ENCODE measurements around the gene NCKIPSD. TPM values are rescaled to one million over a fixed set of nuclear protein-coding genes. Genes with fewer than 3 reads are reported as not detected.

NCKIPSD gene
- polyA plus RNA-seq, 4 donors, result 12.0 to 23.1 (median 17.5) TPM

DNA sequence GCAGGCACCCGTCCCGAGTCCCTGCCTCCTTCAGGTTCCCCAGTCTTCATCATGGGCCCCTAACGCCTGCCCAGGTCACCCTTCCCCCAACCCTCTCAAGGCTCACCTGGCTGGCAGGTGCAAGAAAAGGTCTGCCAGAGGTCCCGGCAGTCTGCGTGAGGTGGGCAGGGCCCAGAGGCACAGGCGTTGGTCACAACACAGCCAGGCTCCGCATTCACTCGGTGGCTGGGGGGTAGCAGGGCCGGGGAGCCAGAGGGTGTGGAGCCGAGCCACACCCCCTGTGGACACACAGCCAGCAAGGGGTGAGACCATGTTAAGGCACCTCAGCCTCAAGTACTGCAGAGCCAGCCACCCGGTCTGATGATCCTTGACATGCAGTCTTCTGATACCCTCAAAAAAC is 33.9 kb downstream of the NCKIPSD start:
- no peak for DNase-seq (ENCODE audit: low read depth in 4 of 4, low spot score in 3 of 4)

DNA sequence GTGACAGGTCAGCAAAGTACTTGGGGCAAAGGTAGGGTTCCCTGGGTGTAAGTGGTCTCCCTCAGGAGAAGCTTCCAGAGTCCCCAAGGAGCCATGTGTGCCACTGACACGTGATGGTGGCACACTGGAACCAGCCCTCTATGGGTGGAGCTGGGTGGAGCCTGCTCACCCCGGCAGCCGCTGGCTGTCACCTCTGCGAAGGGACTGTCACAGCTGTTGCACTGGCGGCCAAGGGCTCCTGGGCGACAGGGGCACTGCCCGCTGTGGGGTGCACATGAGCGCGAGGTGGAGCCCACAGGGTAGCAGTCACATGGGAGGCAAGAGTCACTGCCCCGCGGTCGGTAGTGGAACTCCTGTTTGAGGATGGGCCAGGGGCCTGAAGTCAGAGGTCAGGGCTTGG is 35.0 kb downstream of the NCKIPSD start:
- DNase-seq (ENCODE audit: low read depth in 4 of 4, low spot score in 3 of 4), result no peak

DNA sequence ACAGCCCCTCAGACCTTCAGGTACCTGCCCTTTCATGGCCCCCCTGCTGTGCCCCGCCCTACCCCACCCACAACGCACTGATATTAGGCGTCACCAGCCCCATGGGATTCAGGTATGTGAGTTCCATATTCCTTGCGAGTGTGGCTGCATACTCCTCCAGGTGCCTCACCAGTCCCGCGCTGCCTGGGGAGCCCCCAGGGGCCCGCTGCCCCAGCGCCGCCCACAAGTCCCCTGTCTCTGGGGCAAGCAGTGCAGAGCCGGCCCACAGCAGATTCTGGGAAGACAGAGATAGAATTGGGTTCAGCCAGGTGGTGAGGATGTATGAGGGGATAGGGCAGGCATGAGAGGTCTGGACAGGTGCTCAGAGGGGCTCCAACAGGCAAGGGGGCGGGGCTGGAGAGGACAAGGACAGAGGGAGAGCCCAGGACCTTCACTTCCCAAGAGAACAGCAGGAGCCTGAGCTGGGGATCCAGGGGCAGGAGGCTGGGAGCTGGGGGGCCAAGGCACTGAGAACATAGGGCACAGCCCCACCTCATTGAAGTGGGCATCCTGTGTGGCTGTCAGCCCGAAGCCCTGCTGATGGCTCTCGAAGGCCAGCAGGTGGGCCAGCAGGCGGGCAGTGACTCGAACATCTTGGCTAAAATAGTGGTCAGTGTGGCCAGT is 37.4 kb downstream of the NCKIPSD start:
- no peak for DNase-seq (ENCODE audit: low read depth in 4 of 4, low spot score in 3 of 4)

DNA sequence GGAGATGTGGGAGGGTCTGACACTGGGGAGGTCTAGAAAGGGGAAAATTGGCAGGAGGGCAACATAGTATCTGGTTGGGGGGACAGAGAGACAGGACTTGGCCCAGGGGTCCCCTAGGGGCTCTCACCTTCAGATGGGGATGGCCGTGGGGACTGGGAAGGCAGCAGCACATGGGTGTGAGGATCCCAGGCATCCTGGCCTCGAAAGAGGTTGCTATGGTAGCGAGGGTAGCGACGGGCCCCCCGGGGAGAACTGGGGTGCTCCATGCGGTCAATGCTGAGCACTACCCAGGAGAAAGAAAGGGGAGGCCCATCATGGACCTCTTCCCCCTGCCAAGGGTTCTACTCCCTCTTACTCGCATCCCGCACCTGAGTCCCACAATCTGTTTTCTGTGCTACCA is 38.0 kb downstream of the NCKIPSD start:
- no peak for DNase-seq (ENCODE audit: low read depth in 4 of 4, low spot score in 3 of 4)

GRCh38 chr3:48644898-48645760 is 40.6 kb downstream of the NCKIPSD start:
- no peak for DNase-seq (ENCODE audit: low read depth in 4 of 4, low spot score in 3 of 4)

- DNase-seq (ENCODE audit: low read depth in 4 of 4, low spot score in 3 of 4), result no peak
Observed at GRCh38 chr3:48642605-48643004, 43.1 kb downstream of the NCKIPSD start.

DNA sequence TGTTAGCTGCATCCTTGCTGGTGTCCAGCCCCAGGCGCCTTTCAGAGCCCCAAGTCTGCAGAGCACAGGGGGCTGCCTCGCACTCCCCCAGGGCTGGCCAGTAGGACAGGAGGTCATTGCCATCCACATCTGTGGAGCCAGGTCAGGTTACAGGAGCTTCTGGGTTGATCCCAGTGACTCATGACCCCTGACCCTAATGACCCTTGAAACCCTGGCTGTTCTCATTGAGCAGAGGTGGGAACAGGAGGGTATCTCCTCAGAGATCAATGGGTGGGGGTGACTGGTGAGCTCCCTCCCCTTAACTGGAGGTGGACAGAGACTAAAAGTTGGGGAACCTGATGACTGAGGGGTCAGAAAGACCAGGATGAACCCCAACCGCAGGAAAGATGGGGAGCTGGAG is 44.3 kb downstream of the NCKIPSD start:
- DNase-seq (ENCODE audit: low read depth in 4 of 4, low spot score in 3 of 4), result no peak

- DNase-seq (ENCODE audit: low read depth in 4 of 4, low spot score in 3 of 4), result no peak
Observed at GRCh38 chr3:48639944-48640606, 45.6 kb downstream of the NCKIPSD start.

GRCh38 chr3:48637305-48637704 is 48.4 kb downstream of the NCKIPSD start:
- DNase-seq (ENCODE audit: low read depth in 4 of 4, low spot score in 3 of 4), result no peak

- DNase-seq (ENCODE audit: low read depth in 4 of 4, low spot score in 3 of 4), result no peak
Observed at GRCh38 chr3:48636149-48636655, 49.5 kb downstream of the NCKIPSD start.

DNA sequence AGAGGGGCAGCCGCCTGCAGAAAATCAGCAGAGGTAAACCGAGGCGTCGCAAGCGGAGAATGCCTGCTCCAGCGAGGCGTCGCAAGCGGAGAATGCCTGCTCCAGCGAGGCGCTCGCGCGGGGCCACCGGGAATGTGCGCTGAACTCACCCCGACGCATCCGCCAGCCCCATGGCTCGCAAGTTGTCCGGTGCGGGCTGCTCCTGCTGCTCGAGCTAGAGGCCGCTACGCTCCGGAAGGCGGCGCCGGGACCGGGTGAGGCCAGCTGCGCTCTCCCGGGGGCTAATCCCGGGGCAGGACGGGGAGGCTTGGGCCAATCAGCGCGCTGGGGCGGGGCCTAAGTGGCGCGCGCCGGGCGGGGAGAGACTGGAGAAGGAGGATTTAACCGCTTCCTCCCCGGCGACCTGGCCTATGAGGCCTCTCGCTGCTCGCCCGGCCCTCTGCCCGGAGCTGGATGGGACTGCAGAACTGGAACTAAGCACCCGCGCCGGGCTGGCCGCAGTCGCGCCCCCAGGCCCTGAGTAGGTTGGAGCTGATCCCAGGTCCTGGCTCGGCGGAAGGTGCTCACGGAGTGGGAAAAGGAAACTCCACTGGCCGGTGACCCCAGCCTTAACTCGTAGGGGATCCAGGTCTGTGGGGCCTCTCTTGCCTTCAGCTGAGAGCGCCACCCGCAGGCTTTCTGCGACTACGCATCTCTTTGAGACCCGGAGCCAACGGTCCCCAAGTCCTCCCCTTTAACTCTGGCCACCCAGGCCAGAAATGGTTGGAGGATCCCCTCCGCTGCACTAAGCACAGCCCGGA is 50.3 kb downstream of the NCKIPSD start, which contains the start of gene SLC26A6:
SLC26A6 (minus strand) TSS at position 240 of the 800 bp plus-strand sequence; CDS start at position 172, 68 bp downstream.
- DNase-seq (ENCODE audit: low read depth in 4 of 4, low spot score in 3 of 4), result peak; percentile 82 to 92 (median 92)

DNA sequence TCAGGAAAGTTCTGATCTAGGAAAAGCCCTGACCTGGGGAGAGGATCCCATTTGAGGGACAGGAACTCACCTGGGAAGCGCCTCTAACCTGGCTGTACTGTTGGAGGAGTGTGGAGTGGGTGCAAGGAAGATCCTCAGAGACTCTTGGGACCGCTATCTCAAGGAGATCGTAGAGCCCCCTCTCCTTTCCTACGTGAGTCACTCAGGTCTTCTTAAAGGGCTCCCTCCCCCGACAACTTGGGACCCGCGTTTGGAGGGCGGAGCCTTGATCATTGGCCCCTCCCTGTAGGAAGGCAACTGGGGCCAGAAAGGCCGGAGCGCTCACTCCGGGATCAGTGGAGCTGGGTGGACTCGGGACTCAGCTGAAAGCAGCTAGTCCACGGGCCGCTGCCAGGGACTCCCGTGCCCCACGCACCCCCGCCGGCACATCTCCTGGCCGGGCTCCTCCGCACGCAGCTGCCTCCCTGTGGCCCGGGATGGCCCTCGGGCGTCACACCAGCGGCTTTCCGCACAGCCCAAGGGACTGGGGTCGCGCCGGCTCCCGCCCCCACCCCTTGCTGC is 51.0 kb downstream of the NCKIPSD start:
- no peak for DNase-seq (ENCODE audit: low read depth in 4 of 4, low spot score in 3 of 4)

DNA sequence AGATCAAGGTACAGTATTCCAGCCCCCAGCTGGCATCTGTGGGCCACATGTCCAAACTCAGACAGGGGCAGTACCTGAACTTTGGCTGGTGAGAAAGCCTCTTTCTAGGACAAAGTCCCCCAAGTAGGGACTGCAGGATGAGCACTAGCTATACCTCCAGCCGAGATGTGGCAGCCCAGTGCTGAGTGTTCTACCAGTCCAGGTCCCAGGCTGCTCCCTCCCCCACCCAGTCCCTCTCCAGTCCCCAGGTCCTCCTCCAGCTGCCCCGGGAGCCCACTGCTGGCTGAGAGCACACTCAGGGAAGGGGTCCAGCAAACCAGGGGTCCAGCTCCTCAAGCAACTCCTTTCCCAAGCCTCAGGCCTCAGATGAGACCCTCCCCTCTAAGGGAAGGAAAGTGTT is 52.0 kb downstream of the NCKIPSD start:
- no peak for DNase-seq (ENCODE audit: low read depth in 4 of 4, low spot score in 3 of 4)

GRCh38 chr3:48633256-48633655 is 52.5 kb downstream of the NCKIPSD start:
- DNase-seq (ENCODE audit: low read depth in 4 of 4, low spot score in 3 of 4), result no peak

DNA sequence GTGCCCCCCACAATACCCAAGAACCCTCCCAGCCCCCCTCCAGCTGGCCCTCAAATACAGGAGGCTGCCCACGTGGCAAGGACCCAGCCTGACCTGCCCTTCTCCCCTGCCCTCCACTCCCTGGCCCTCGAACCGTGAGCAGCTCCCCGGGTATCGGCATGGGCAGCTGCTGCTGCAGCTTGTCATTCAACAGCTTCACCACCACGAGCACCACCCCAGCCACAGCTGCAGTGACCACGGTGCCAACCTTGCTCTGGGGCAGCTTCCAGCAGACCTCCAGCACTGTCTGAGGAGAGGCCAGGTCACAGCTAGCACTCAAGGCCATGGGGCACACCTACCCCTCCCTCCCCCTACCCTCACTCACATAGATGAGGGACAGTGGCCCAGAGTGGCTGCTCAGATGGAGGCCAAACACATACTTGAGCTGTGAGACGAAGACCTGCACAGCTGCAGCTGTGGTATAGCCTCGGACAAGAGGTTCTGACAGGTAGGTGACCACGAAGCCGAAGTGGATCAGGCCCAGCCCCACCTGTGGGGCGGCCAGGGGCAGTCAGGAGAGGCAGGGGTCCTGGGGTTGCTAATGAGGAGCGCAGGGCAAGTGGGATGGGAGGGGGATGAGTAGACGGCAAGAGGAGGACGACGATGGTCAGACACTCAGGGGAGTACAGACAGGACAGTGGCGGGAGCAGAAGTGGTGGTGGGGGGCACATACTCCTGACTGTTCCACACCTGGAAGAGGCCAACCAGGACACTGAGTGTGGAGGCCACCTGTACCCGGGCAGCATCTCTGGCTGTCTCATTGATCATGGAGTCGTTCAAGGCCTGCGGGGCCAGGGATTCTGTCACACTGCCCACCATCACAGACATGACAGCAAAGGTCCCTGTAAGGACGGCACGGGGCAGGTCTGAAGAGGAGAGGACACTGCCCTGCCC is 53.9 kb downstream of the NCKIPSD start:
- no peak for DNase-seq (ENCODE audit: low read depth in 4 of 4, low spot score in 3 of 4)

GRCh38 chr3:48630833-48631232 is 54.9 kb downstream of the NCKIPSD start:
- no peak for DNase-seq (ENCODE audit: low read depth in 4 of 4, low spot score in 3 of 4)

GRCh38 chr3:48630407-48630806 is 55.3 kb downstream of the NCKIPSD start:
- DNase-seq (ENCODE audit: low read depth in 4 of 4, low spot score in 3 of 4), result no peak

GRCh38 chr3:48629894-48630293 is 55.8 kb downstream of the NCKIPSD start:
- no peak for DNase-seq (ENCODE audit: low read depth in 4 of 4, low spot score in 3 of 4)

Measured in left renal pelvis (tissue), 4 donors.